ENCODE data around the gene HLA-A. TPM values are rescaled to one million over a fixed set of nuclear protein-coding genes. Genes with fewer than 3 reads are reported as not detected.

HLA-A gene
- total and polyA plus RNA-seq, 2 experiments from 2014 or later, result 170 to 203 TPM

DNA sequence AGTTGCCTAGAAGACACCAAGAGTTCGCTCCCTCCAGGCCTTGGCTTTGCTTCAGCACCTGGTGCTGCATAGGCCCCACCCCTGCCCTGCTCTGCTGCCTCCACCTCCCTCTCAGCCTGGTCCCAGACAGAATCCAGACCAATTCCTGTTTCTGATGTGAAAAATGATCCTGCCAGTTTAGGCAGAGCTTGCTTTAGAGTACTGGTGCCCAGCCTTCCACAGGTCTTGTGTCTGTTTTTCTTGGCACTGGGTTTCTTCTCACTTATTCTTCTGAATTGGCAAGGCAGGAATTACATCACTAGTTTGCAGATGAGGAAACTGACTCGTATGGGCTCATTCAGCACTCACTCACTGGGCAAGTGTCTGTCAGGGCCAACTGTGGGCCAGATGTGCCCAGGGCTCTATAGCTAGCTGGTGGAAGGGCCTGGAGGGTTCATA lies 53.0 kb downstream of the HLA-A start (continued):
- no peak for TF ChIP-seq STAT1 (IDR thresholded peaks at IDR 0.05; ENCODE audit: unreplicated experiment)
- no peak for TF ChIP-seq NANOG (IDR thresholded peaks at IDR 0.05; ENCODE audit: borderline replicate concordance)
- no peak for TF ChIP-seq JUNB (IDR thresholded peaks at IDR 0.05; ENCODE audit: unreplicated experiment)

Small RNAs within 50 kb of the gene (small RNA-seq; reads per million reads assigned to genes)
- not detected for gene HLA-U (ENCODE audit: low replicate concordance)

Other genes starting within 250 kb of the HLA-A start
- gene HLA-F, start 219.1 kb upstream of the HLA-A start, total RNA-seq (2014; rRNA removed; shearing (Covaris generic)), result 4.4 and 4.8 TPM in 2 replicates
- 10.4 and 11.6 TPM in 2 replicates for gene HLA-F, start 219.1 kb upstream of the HLA-A start, polyA plus RNA-seq (2016; fragmentation: Nextera tagmentation; extraction: Ambion mirVana)
- 1.5 and 2.8 TPM in 2 replicates for gene HLA-G, start 114.7 kb upstream of the HLA-A start, total RNA-seq (2014; rRNA removed; shearing (Covaris generic))
- gene HLA-G, start 114.7 kb upstream of the HLA-A start, polyA plus RNA-seq (2016; fragmentation: Nextera tagmentation; extraction: Ambion mirVana), result 2.5 and 2.6 TPM in 2 replicates
- 28.1 and 30.1 TPM in 2 replicates for gene POLR1H, start 118.7 kb downstream of the HLA-A start, total RNA-seq (2014; rRNA removed; shearing (Covaris generic))
- 89.4 and 93.6 TPM in 2 replicates for gene POLR1H, start 118.7 kb downstream of the HLA-A start, polyA plus RNA-seq (2016; fragmentation: Nextera tagmentation; extraction: Ambion mirVana)
- gene PPP1R11, start 124.7 kb downstream of the HLA-A start, total RNA-seq (2014; rRNA removed; shearing (Covaris generic)), result 19.2 and 19.6 TPM in 2 replicates
- gene PPP1R11, start 124.7 kb downstream of the HLA-A start, polyA plus RNA-seq (2016; fragmentation: Nextera tagmentation; extraction: Ambion mirVana), result 26.6 and 27.3 TPM in 2 replicates
- 0.85 and 0.94 TPM in 2 replicates for gene RNF39, start 133.2 kb downstream of the HLA-A start, total RNA-seq (2014; rRNA removed; shearing (Covaris generic))
- gene RNF39, start 133.2 kb downstream of the HLA-A start, polyA plus RNA-seq (2016; fragmentation: Nextera tagmentation; extraction: Ambion mirVana), result 0.50 and 1.1 TPM in 2 replicates
- gene TRIM31, start 170.6 kb downstream of the HLA-A start, total RNA-seq (2014; rRNA removed; shearing (Covaris generic)), result not detected in 2 replicates
- 0.10 and 0.26 TPM in 2 replicates for gene TRIM31, start 170.6 kb downstream of the HLA-A start, polyA plus RNA-seq (2016; fragmentation: Nextera tagmentation; extraction: Ambion mirVana)
- gene TRIM40, start 193.6 kb downstream of the HLA-A start, total RNA-seq (2014; rRNA removed; shearing (Covaris generic)), result not detected in 2 replicates
- gene TRIM40, start 193.6 kb downstream of the HLA-A start, polyA plus RNA-seq (2016; fragmentation: Nextera tagmentation; extraction: Ambion mirVana), result not detected in 2 replicates
- 0.31 TPM in 1 of 2 replicates, not detected in the other for gene TRIM10, start 218.7 kb downstream of the HLA-A start, total RNA-seq (2014; rRNA removed; shearing (Covaris generic))
- not detected in 2 replicates for gene TRIM10, start 218.7 kb downstream of the HLA-A start, polyA plus RNA-seq (2016; fragmentation: Nextera tagmentation; extraction: Ambion mirVana)
- 0.23 and 1.0 TPM in 2 replicates for gene TRIM15, start 221.0 kb downstream of the HLA-A start, total RNA-seq (2014; rRNA removed; shearing (Covaris generic))
- gene TRIM15, start 221.0 kb downstream of the HLA-A start, polyA plus RNA-seq (2016; fragmentation: Nextera tagmentation; extraction: Ambion mirVana), result 0.21 and 0.26 TPM in 2 replicates